SK-N-SH (cell line): ENCODE results near the gene IFNG-AS1. TPM values are rescaled to one million over a fixed set of nuclear protein-coding genes. Genes with fewer than 3 reads are reported as not detected.

Source experiments
- CTCF ChIA-PET: fragments of 300-600, 350-600 bp; formaldehyde crosslinking; extraction: SDS; loops from one replicate; lab custom pipeline; 2021; lab: Yijun Ruan, JAX
- POLR2A ChIA-PET: fragments of 350-600 bp; sonication (Branson Sonifier 250); formaldehyde crosslinking; extraction: SDS; loops from one replicate; lab custom pipeline; 2020; ENCODE audit warnings: antibody characterized with exemption, inconsistent platforms; lab: Yijun Ruan, JAX
- DNase-seq: peaks from one replicate; pipeline ENCODE4 v3.0.0; 2012
- H2AFZ ChIP-seq: fragments of 200-600 bp; sonication (generic); 2 replicates; pipeline ENCODE4 v1.8.1; 2016; ENCODE audit warnings: antibody characterized with exemption, mild to moderate bottlenecking, low read depth
- H3F3A ChIP-seq: fragments of 200-600 bp; sonication (generic); replicated peaks from 2 replicates; pipeline ENCODE3; 2016; ENCODE audit warnings: antibody characterized with exemption, mild to moderate bottlenecking; ENCODE audit not compliant: insufficient read depth
- H3K27ac ChIP-seq, 2 experiments: fragments of 200-500 bp in 1 of 2; fragments of 200-600 bp in 1 of 2; sonication (Bioruptor generic) in 1 of 2; sonication (generic), shearing (Covaris generic) in 1 of 2; 2 replicates each; pipeline versions ENCODE4 v1.5.1 to v1.6.1; 2014 to 2016; ENCODE audit warnings: low read depth in 2 of 2, inconsistent platforms in 1 of 2, low read length in 1 of 2, mild to moderate bottlenecking in 1 of 2, mixed read lengths in 1 of 2
- H3K27me3 ChIP-seq: fragments of 200-600 bp; sonication (generic), shearing (Covaris generic); 2 replicates; pipeline ENCODE4 v1.6.1; 2016; ENCODE audit warnings: mixed run types; ENCODE audit not compliant: insufficient read depth
- H3K36me3 ChIP-seq, 2 experiments: fragments of 200-500 bp in 1 of 2; fragments of 200-600 bp in 1 of 2; sonication (Bioruptor generic) in 1 of 2; sonication (generic) in 1 of 2; replicated peaks in 1 of 2; 2 replicates each; pipeline versions ENCODE3 to v1.5.1; 2014 to 2016; ENCODE audit warnings: low read length in 1 of 2, mild to moderate bottlenecking in 1 of 2; ENCODE audit not compliant: insufficient read depth in 2 of 2, control insufficient read depth in 1 of 2
- H3K4me1 ChIP-seq, 2 experiments: fragments of 200-500 bp in 1 of 2; fragments of 200-600 bp in 1 of 2; sonication (Bioruptor generic) in 1 of 2; sonication (generic), shearing (Covaris generic) in 1 of 2; 2 replicates each; pipeline versions ENCODE4 v1.5.1 to v1.6.1; 2014 to 2016; ENCODE audit warnings: low read depth in 1 of 2, low read length in 1 of 2, mixed run types in 1 of 2; ENCODE audit not compliant: insufficient read depth in 2 of 2, control insufficient read depth in 1 of 2
- H3K4me2 ChIP-seq: fragments of 200-600 bp; sonication (generic), shearing (Covaris generic); 2 replicates; pipeline ENCODE4 v1.6.1; 2017; ENCODE audit warnings: mixed run types
- H3K4me3 ChIP-seq, 2 experiments: fragments of 200-500 bp in 1 of 2; fragments of 200-600 bp in 1 of 2; sonication (Bioruptor generic) in 1 of 2; sonication (generic), shearing (Covaris generic) in 1 of 2; 2 replicates each; pipeline versions ENCODE4 v1.5.1 to v1.8.1; 2014 to 2016; ENCODE audit warnings: low read depth in 2 of 2, inconsistent platforms in 1 of 2, low read length in 1 of 2, mild to moderate bottlenecking in 1 of 2, mixed read lengths in 1 of 2, moderate library complexity in 1 of 2
- H3K79me2 ChIP-seq: fragments of 200-600 bp; sonication (generic); 2 replicates; pipeline ENCODE4 v1.8.1; 2017; ENCODE audit warnings: mild to moderate bottlenecking; ENCODE audit not compliant: insufficient read depth
- H3K9ac ChIP-seq: fragments of 200-600 bp; sonication (generic); 2 replicates; pipeline ENCODE4 v1.6.1; 2017; ENCODE audit warnings: mixed run types
- H3K9me2 ChIP-seq: fragments of 200-600 bp; sonication (generic); 2 replicates; pipeline ENCODE4 v1.6.1; 2017; ENCODE audit warnings: mixed run types
- H3K9me3 ChIP-seq: fragments of 200-600 bp; sonication (generic); 2 replicates; pipeline ENCODE4 v1.6.1; 2017; ENCODE audit warnings: mixed run types, mild to moderate bottlenecking, moderate library complexity
- H4K20me1 ChIP-seq: fragments of 200-600 bp; sonication (generic); 2 replicates; pipeline ENCODE4 v1.6.1; 2017; ENCODE audit warnings: mild to moderate bottlenecking, mixed run types; ENCODE audit not compliant: insufficient read depth
- CHD2 ChIP-seq: fragments of 150-350 bp; IDR thresholded peaks from 2 replicates; pipeline ENCODE4 v1.6.1; 2018; ENCODE audit warnings: low read length; ENCODE audit not compliant: partially characterized antibody
- EZH2phosphoT487 ChIP-seq: fragments of 200-600 bp; sonication (generic); IDR thresholded peaks from 2 replicates; pipeline ENCODE4 v1.6.1; 2017; ENCODE audit warnings: low read depth, mixed run types, mild to moderate bottlenecking, antibody characterized with exemption, moderate library complexity, borderline replicate concordance
- FOXM1 ChIP-seq: IDR thresholded peaks from 2 replicates; pipeline ENCODE4 v1.4.0; 2012; ENCODE audit warnings: low read depth, mild to moderate bottlenecking
- GABPA ChIP-seq: IDR thresholded peaks from 2 replicates; pipeline ENCODE4 v1.4.0; 2012; ENCODE audit warnings: low read depth, mild to moderate bottlenecking
- GATA2 ChIP-seq: sonication (generic); formaldehyde crosslinking; IDR thresholded peaks from 2 replicates; pipeline ENCODE4 v1.5.0; 2020; ENCODE audit warnings: mild to moderate bottlenecking, missing genetic modification reagents
- MEF2A ChIP-seq: IDR thresholded peaks from 2 replicates; pipeline ENCODE4 v1.4.0; 2012; ENCODE audit warnings: low read depth, borderline replicate concordance
- NFIC ChIP-seq: IDR thresholded peaks from 2 replicates; pipeline ENCODE4 v1.4.0; 2012; ENCODE audit warnings: borderline replicate concordance
- RAD21 ChIP-seq: IDR thresholded peaks from 2 replicates; pipeline ENCODE4 v1.6.1; 2012; ENCODE audit warnings: mild to moderate bottlenecking, low read length
- RCOR1 ChIP-seq: fragments of 150-350 bp; IDR thresholded peaks from 2 replicates; pipeline ENCODE4 v1.6.1; 2017; ENCODE audit warnings: antibody characterized with exemption, low read length
- RFX5 ChIP-seq: IDR thresholded peaks from 2 replicates; pipeline ENCODE4 v1.6.1; 2012; ENCODE audit warnings: mild to moderate bottlenecking, improper control_type of control experiment, low read length
- TAF1 ChIP-seq: IDR thresholded peaks from 2 replicates; pipeline ENCODE4 v1.6.1; 2012; ENCODE audit warnings: low read depth, mild to moderate bottlenecking, low read length, moderate library complexity, borderline replicate concordance
- TEAD4 ChIP-seq: IDR thresholded peaks from 2 replicates; pipeline ENCODE4 v1.4.0; 2012; ENCODE audit warnings: mild to moderate bottlenecking, borderline replicate concordance; ENCODE audit not compliant: insufficient read depth
- YY1 ChIP-seq: IDR thresholded peaks from 2 replicates; pipeline ENCODE4 v1.4.0; 2012; ENCODE audit warnings: low read depth, mild to moderate bottlenecking
- ZBTB33 ChIP-seq: IDR thresholded peaks from 2 replicates; pipeline ENCODE4 v1.4.0; 2012; ENCODE audit warnings: low read depth, borderline replicate concordance
- WGBS: methylation state at CpG from one replicate; pipeline ENCODE4 v1.1.6; 2017; ENCODE audit warnings: low lambda C conversion rate; 5-methylcytosine and 5-hydroxymethylcytosine counted together
- polyA plus RNA-seq, 3 experiments: library from polyadenylated mRNA; depleted of rRNA; stranded (reverse); fragments of >200 nt; gene quantifications; 2 replicates each; pipeline ENCODE4 v1.2.3, GENCODE V29; 2012
- TF ChIP-seq, protein P1 (sequence below): IDR thresholded peaks from 2 replicates; pipeline ENCODE4 v1.6.1; 2012; ENCODE audit warnings: mild to moderate bottlenecking, low read depth, low read length, moderate library complexity
- TF ChIP-seq, protein P2 (sequence below): IDR thresholded peaks from 2 replicates; pipeline ENCODE4 v1.4.0; 2012; ENCODE audit warnings: low read depth, borderline replicate concordance
- TF ChIP-seq, protein P3 (sequence below): fragments of 150-350 bp; IDR thresholded peaks from 2 replicates; pipeline ENCODE4 v1.6.1; 2017; ENCODE audit warnings: antibody characterized with exemption, low read length, low read depth, borderline replicate concordance
- TF ChIP-seq, protein P4 (sequence below): IDR thresholded peaks from 2 replicates; pipeline ENCODE4 v1.4.0; 2012; ENCODE audit warnings: low read depth

The IFNG-AS1 gene
- polyA plus RNA-seq, 1 of the 3 experiments (the other 2 are of a cell fraction): not detected

GRCh38 chr12:68038650-68039049, 49.4 kb downstream of the IFNG-AS1 start:
- no peak for DNase-seq
- Histone ChIP-seq H3K36me3 (no peaks in the 10 kb centered on the region), H3K27me3 (no peaks in the 10 kb centered on the region), H3F3A (no peaks in the 10 kb centered on the region), H2AFZ (no peak overlapping the region), H3K79me2 (no peaks in the 10 kb centered on the region), H3K27ac (no peak overlapping the region), H3K4me3 (no peak overlapping the region), H4K20me1 (no peaks in the 10 kb centered on the region), H3K4me1 (no peaks in the 10 kb centered on the region; a peak in 1 of 4 replicates), H3K9me3 (no peaks in the 10 kb centered on the region), H3K9me2 (no peaks in the 10 kb centered on the region), H3K9ac (no peak overlapping the region), H3K4me2 (no peak overlapping the region)
- ChIA-PET CTCF (interaction anchor here (1.0 to 2.0 kb wide), 4 partner anchors 11 to 682 kb away, joined by 3 to 8 read pairs (median 3); partner anchors contain the start of gene NUP107), POLR2A (no interaction called here)
- WGBS: 48% methylated on average over 3 of the region's 3 CpGs
- TF ChIP-seq TAF1 (no peak), MEF2A (no peak), RFX5 (no peak), EZH2phosphoT487 (no peak), YY1 (no peak), TEAD4 (no peak)
- TF ChIP-seq, protein P1, sequence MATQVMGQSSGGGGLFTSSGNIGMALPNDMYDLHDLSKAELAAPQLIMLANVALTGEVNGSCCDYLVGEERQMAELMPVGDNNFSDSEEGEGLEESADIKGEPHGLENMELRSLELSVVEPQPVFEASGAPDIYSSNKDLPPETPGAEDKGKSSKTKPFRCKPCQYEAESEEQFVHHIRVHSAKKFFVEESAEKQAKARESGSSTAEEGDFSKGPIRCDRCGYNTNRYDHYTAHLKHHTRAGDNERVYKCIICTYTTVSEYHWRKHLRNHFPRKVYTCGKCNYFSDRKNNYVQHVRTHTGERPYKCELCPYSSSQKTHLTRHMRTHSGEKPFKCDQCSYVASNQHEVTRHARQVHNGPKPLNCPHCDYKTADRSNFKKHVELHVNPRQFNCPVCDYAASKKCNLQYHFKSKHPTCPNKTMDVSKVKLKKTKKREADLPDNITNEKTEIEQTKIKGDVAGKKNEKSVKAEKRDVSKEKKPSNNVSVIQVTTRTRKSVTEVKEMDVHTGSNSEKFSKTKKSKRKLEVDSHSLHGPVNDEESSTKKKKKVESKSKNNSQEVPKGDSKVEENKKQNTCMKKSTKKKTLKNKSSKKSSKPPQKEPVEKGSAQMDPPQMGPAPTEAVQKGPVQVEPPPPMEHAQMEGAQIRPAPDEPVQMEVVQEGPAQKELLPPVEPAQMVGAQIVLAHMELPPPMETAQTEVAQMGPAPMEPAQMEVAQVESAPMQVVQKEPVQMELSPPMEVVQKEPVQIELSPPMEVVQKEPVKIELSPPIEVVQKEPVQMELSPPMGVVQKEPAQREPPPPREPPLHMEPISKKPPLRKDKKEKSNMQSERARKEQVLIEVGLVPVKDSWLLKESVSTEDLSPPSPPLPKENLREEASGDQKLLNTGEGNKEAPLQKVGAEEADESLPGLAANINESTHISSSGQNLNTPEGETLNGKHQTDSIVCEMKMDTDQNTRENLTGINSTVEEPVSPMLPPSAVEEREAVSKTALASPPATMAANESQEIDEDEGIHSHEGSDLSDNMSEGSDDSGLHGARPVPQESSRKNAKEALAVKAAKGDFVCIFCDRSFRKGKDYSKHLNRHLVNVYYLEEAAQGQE: no peak
- TF ChIP-seq, protein P2, sequence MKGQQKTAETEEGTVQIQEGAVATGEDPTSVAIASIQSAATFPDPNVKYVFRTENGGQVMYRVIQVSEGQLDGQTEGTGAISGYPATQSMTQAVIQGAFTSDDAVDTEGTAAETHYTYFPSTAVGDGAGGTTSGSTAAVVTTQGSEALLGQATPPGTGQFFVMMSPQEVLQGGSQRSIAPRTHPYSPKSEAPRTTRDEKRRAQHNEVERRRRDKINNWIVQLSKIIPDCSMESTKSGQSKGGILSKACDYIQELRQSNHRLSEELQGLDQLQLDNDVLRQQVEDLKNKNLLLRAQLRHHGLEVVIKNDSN: no peak

GRCh38 chr12:68040450-68041075, 51.3 kb downstream of the IFNG-AS1 start:
- Histone ChIP-seq H3K36me3 (no peaks in the 10 kb centered on the region), H3K9me3 (no peaks in the 10 kb centered on the region), H3K9ac (no peak overlapping the region), H3F3A (no peaks in the 10 kb centered on the region), H3K79me2 (no peaks in the 10 kb centered on the region), H3K27me3 (no peaks in the 10 kb centered on the region), H3K4me3 (no peak overlapping the region; a peak in 1 of 4 replicates), H3K4me1 (no peaks in the 10 kb centered on the region; a peak in 1 of 4 replicates), H4K20me1 (no peaks in the 10 kb centered on the region), H3K9me2 (no peaks in the 10 kb centered on the region), H3K27ac (no peak overlapping the region), H2AFZ (peak overlapping the region; percentile 72), H3K4me2 (no peak overlapping the region)
- DNase-seq: peak; percentile 72
- CTCF ChIA-PET: interaction anchor here (0.6 to 2.7 kb wide), 41 partner anchors 9 to 1679 kb away, joined by 3 to 19 read pairs (median 4); partner anchors contain the start of gene IL26
- 35% methylated on average over 6 of the region's 6 CpGs for WGBS
- POLR2A ChIA-PET: interaction anchor here (0.7 kb wide), 1 partner anchor 18 kb away, joined by 3 read pairs; no protein-coding TSS in a partner anchor
- TF ChIP-seq MEF2A: no peak
- no peak for TF ChIP-seq GATA2 (CRISPR knock-in tag)
- no peak for TF ChIP-seq CHD2
- TF ChIP-seq RAD21: peak; percentile 91
- TF ChIP-seq, protein P3, sequence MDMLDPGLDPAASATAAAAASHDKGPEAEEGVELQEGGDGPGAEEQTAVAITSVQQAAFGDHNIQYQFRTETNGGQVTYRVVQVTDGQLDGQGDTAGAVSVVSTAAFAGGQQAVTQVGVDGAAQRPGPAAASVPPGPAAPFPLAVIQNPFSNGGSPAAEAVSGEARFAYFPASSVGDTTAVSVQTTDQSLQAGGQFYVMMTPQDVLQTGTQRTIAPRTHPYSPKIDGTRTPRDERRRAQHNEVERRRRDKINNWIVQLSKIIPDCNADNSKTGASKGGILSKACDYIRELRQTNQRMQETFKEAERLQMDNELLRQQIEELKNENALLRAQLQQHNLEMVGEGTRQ: no peak
- TF ChIP-seq YY1: peak; percentile 49; the same call in 1 of the 2 replicates
- TF ChIP-seq TAF1: no peak
- no peak for TF ChIP-seq EZH2phosphoT487
- no peak for TF ChIP-seq ZBTB33
- TF ChIP-seq GABPA: no peak
- TF ChIP-seq RCOR1: no peak
- TF ChIP-seq FOXM1: no peak
- TF ChIP-seq, protein P4, sequence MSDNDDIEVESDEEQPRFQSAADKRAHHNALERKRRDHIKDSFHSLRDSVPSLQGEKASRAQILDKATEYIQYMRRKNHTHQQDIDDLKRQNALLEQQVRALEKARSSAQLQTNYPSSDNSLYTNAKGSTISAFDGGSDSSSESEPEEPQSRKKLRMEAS: no peak
- no peak for TF ChIP-seq TEAD4
- TF ChIP-seq NFIC: no peak
- TF ChIP-seq RFX5: 0 out of 2 replicates have a peak, but pooled peaks have one; percentile 20
